ENCODE data around the gene MORN3.
"Not testable (repeated sequence)": the region's sequence is repeated elsewhere in the genome, so short reads cannot be mapped to it uniquely, and the experiment has no call there.

The MORN3 gene

DNA sequence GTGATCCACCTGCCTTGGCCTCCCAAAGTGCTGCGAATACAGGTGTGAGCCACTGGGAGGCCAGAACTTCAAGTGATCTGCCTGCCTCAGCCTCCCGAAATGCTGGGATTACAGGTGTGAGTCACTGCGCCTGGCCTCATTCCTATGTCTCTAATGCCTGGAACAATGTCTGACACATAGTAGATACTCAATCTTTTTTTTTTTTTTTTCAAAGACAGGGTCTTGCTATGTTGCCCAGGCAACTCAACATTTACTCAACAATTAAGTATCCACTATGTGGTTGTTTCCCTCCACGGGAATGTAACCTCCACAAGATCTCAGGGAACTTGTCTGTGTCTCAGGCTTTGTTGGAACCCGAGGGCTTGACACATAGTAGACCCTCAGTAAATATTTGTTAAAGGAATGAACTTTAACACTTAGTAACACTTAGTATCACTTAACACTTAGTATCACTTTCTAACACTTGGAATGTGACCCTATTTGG is 40.1 kb upstream of the MORN3 start:
- Histone ChIP-seq H3K9me3 (ENCODE audit: low read length) (no peaks in the 10 kb centered on the region), H3K27ac (ENCODE audit: low read depth, low read length) (no peak overlapping the region), H3K36me3 (ENCODE audit: insufficient read depth, low read length) (no peaks in the 10 kb centered on the region), H3K27me3 (ENCODE audit: control insufficient read depth in 1 of 2, insufficient read depth in 2 of 2, low read length in 2 of 2) (no peaks in the 10 kb centered on the region), H3K4me1 (ENCODE audit: insufficient read depth, low read length) (peaks cover 17% of the 10 kb centered on the region), H3K4me3 (ENCODE audit: low read depth in 1 of 2, low read length in 2 of 2) (no peak overlapping the region), H3K9ac (ENCODE audit: low read length) (no peak overlapping the region)

DNA sequence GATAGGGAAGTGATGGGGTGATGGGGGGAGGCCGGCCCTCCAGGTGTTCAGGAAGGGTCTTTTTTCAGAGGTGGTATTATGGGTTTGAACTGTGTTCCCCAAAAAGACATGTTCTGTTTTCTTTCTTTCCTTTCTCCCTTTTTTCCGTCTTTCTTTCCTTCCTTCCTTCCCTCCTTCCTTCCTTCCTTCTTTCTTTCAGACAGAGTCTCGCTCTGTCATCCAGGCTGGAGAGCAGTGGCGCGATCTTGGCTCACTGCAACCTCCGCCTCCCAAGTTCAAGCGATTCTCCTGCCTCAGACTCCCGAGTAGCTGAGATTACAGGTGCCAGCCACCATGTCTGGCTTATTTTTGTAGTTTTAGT is 39.6 kb upstream of the MORN3 start:
- H3K9ac ChIP-seq (ENCODE audit: low read length); H3K27ac ChIP-seq (ENCODE audit: low read depth, low read length); H3K27me3 ChIP-seq (ENCODE audit: control insufficient read depth in 1 of 2, insufficient read depth in 2 of 2, low read length in 2 of 2); H3K9me3 ChIP-seq (ENCODE audit: low read length); H3K36me3 ChIP-seq (ENCODE audit: insufficient read depth, low read length); H3K4me3 ChIP-seq (ENCODE audit: low read depth in 1 of 2, low read length in 2 of 2): not testable (repeated sequence)
- peaks cover 16% of the 10 kb centered on the region for H3K4me1 ChIP-seq (ENCODE audit: insufficient read depth, low read length)

DNA sequence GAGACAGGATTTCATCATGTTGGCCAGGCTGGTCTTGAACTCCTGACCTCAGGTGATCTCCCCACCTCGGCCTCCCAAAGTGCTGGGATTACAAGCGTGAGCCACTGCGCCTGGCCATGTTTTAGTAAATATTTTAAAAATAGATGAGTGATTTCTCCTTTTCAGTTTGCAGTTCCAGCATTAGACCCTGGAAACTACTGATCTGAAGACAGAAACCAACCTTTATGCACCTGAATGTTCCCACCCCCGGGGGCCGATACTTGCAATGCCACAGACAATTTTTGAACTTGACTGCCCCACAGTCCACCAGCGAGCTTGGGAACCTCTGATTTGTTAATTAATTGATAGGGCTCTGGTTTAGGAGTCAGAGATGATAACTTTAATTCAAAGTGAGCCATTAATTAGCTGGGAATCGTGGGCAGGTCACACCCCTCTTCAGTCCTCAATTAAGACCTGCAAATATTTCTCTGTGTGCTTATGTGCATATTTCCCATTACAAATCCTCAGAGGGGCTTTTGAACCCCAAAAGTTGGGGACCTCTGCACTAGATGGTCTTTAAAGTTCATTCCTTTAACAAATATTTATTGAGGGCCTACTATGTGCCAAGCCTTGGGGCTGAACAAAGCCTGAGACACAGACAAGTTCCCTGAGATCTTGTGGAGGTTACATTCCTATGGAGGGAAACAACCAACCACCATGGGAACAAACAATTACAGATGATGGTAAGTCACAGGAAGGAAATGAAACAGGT is 39.0 kb upstream of the MORN3 start:
- Histone ChIP-seq H3K9ac (ENCODE audit: low read length) (no peak overlapping the region), H3K4me3 (ENCODE audit: low read depth in 1 of 2, low read length in 2 of 2) (no peak overlapping the region), H3K27ac (ENCODE audit: low read depth, low read length) (no peak overlapping the region), H3K4me1 (ENCODE audit: insufficient read depth, low read length) (peaks cover 11% of the 10 kb centered on the region), H3K27me3 (ENCODE audit: control insufficient read depth in 1 of 2, insufficient read depth in 2 of 2, low read length in 2 of 2) (no peaks in the 10 kb centered on the region), H3K9me3 (ENCODE audit: low read length) (no peaks in the 10 kb centered on the region), H3K36me3 (ENCODE audit: insufficient read depth, low read length) (no peaks in the 10 kb centered on the region)

DNA sequence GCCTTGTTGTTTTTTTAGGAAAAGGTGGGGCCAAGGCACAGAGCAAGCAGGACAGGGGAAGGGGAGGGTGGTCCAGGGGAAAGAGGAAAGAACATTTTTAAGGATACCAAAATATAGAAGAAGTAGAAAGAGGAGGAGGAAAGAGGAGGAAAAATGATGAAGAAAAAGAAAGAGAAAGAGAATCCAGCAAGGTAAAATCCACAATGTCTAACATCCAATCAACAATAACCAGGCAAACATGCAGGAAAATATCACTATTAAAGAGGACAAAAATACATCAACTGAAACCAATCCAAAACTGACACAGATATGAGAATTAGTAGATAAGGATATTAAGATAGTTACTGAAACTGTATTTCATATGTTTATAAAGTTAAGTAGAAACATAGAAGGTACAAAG is 36.1 kb upstream of the MORN3 start:
- no peaks in the 10 kb centered on the region for H3K36me3 ChIP-seq (ENCODE audit: insufficient read depth, low read length)

DNA sequence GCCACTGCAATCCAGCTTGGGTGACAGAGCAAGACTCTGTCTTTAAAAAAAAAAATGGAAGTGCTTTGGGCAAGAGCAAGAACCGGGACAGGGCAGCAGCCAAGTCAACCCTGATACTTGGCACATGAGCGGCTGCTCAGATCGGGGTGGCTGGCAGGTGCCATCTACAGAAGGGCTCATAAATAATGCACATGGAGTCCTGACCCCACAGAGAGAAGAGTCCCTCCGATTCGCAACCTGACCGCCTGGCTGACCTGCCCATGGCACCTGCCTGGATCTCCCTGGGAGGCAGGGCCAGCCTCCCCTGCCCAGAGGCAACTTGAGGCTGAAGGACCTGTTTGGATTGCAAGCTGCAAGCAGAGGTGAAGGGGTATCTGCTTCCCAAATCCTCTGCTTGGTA is 33.5 kb upstream of the MORN3 start:
- Histone ChIP-seq H3K9ac (ENCODE audit: low read length) (no peak overlapping the region), H3K4me1 (ENCODE audit: insufficient read depth, low read length) (no peaks in the 10 kb centered on the region), H3K36me3 (ENCODE audit: insufficient read depth, low read length) (no peaks in the 10 kb centered on the region), H3K27me3 (ENCODE audit: control insufficient read depth in 1 of 2, insufficient read depth in 2 of 2, low read length in 2 of 2) (no peaks in the 10 kb centered on the region), H3K9me3 (ENCODE audit: low read length) (no peaks in the 10 kb centered on the region), H3K27ac (ENCODE audit: low read depth, low read length) (no peak overlapping the region), H3K4me3 (ENCODE audit: low read depth in 1 of 2, low read length in 2 of 2) (no peak overlapping the region)

More for the DNA sequence above, 36.1 kb upstream of the MORN3 start:
- Histone ChIP-seq H3K9me3 (ENCODE audit: low read length) (no peaks in the 10 kb centered on the region), H3K4me3 (ENCODE audit: low read depth in 1 of 2, low read length in 2 of 2) (no peak overlapping the region), H3K4me1 (ENCODE audit: insufficient read depth, low read length) (no peaks in the 10 kb centered on the region), H3K27me3 (ENCODE audit: control insufficient read depth in 1 of 2, insufficient read depth in 2 of 2, low read length in 2 of 2) (no peaks in the 10 kb centered on the region), H3K9ac (ENCODE audit: low read length) (no peak overlapping the region), H3K27ac (ENCODE audit: low read depth, low read length) (no peak overlapping the region)

DNA sequence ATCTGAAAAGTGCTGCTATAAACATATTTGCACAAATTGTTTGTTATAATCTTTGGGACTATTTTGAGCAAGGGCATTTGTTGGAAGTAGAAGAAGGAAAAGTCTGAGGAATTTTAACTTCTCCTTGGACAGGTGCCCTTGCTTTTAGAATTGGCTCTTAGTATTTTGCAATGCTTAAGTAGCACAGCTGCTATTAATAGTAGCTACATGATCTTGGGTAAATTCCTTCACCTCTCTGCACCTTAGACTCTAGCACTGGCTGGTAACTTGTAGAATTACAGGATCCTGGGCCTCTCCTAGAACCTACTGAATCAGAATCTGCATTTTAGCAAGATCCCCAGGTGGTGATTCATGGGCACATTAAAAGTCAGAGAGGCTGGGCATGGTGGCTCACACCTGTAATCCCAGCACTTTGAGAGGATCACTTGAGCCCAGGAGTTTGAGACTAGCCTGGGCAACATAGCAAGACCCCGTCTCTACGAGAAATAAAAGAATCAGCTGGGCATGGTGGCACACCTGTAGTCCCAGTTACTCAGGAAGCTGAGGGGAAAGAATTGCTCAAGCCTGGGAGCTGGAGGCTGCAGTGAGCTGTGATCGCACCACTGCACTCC is 32.3 kb upstream of the MORN3 start:
- Histone ChIP-seq H3K9me3 (ENCODE audit: low read length) (no peaks in the 10 kb centered on the region), H3K27me3 (ENCODE audit: control insufficient read depth in 1 of 2, insufficient read depth in 2 of 2, low read length in 2 of 2) (no peaks in the 10 kb centered on the region), H3K4me3 (ENCODE audit: low read depth in 1 of 2, low read length in 2 of 2) (no peak overlapping the region), H3K27ac (ENCODE audit: low read depth, low read length) (no peak overlapping the region), H3K4me1 (ENCODE audit: insufficient read depth, low read length) (no peaks in the 10 kb centered on the region), H3K36me3 (ENCODE audit: insufficient read depth, low read length) (no peaks in the 10 kb centered on the region), H3K9ac (ENCODE audit: low read length) (no peak overlapping the region)

DNA sequence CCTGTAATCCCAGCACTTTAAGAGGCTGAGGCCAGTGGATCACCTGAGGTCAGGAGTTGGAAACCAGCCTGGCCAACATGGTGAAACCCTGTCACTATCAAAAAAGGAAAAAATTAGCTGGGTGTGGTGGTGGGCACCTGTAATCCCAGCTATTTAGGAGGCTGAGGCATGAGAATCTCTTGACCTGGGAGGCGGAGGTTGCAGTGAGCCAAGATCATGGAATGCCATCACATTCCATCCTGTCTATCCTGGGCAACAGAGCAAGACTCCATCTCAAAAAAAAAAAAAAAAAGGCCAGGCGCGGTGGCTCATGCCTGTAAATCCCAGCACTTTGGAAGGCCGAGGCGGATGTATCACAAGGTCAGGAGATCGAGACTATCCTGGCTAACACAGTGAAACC is 28.4 kb upstream of the MORN3 start:
- H3K4me1 ChIP-seq (ENCODE audit: insufficient read depth, low read length); H3K9me3 ChIP-seq (ENCODE audit: low read length); H3K27ac ChIP-seq (ENCODE audit: low read depth, low read length); H3K36me3 ChIP-seq (ENCODE audit: insufficient read depth, low read length); H3K9ac ChIP-seq (ENCODE audit: low read length); H3K4me3 ChIP-seq (ENCODE audit: low read depth in 1 of 2, low read length in 2 of 2); H3K27me3 ChIP-seq (ENCODE audit: control insufficient read depth in 1 of 2, insufficient read depth in 2 of 2, low read length in 2 of 2): not testable (repeated sequence)

DNA sequence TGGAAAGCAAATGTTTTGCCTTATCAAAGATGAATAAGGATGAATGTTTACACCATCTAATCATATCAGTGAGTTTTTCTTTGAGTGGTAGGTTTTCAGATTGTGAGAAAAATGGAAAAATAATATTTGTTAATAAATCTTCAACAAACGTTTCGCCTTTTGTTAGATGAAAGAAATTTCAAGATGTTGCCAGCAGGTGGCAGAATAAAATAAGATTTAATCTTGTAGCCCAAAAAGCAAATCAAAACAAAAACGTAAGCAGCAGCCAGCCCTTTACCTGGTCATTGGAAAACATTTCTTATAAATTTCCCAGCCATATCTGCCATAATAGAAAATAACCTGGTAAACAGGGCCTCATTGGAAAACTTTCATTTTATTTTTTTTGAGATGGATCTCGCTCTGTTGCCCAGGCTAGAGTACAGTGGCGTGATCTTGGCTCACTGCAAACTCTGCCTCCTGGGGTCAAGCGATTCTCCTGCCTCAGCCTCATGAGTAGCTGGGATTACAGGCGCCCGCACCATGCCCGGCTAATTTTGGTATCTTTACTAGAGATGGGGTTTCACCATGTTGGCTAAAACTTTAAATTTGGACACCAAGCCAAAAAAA is 27.7 kb upstream of the MORN3 start:
- Histone ChIP-seq H3K36me3 (ENCODE audit: insufficient read depth, low read length) (no peaks in the 10 kb centered on the region), H3K9ac (ENCODE audit: low read length) (no peak overlapping the region), H3K27me3 (ENCODE audit: control insufficient read depth in 1 of 2, insufficient read depth in 2 of 2, low read length in 2 of 2) (no peaks in the 10 kb centered on the region), H3K4me1 (ENCODE audit: insufficient read depth, low read length) (no peaks in the 10 kb centered on the region), H3K27ac (ENCODE audit: low read depth, low read length) (no peak overlapping the region), H3K4me3 (ENCODE audit: low read depth in 1 of 2, low read length in 2 of 2) (no peak overlapping the region), H3K9me3 (ENCODE audit: low read length) (no peaks in the 10 kb centered on the region)

DNA sequence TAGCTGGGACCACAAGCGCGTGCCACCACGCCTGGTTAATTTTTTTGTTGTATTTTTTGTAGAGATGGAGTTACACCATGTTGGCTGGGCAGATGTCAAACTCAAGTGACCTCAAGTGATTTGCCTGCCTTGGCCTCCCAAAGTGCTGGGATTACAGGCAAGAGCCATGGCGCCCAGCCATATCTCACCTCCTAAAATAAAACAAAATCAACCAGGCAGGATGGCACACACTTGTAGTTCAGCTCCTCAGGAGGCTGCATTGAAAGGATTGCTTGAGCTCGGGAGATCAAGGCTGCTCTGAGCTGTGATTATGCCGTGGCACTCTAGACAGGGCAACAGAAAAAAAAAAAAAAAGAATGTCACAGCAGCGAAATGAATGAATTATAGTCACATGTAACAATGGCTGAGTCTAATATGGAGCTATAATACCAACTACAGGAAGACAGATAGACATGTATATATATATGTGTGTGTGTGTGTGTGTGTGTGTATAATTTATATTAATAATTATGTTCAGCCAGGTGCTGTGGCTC is 23.8 kb upstream of the MORN3 start:
- H3K27ac ChIP-seq (ENCODE audit: low read depth, low read length): no peak overlapping the region
- H3K4me1 ChIP-seq (ENCODE audit: insufficient read depth, low read length): no peaks in the 10 kb centered on the region
- no peaks in the 10 kb centered on the region for H3K36me3 ChIP-seq (ENCODE audit: insufficient read depth, low read length)
- no peak overlapping the region for H3K4me3 ChIP-seq (ENCODE audit: low read depth in 1 of 2, low read length in 2 of 2)
- no peak overlapping the region for H3K9ac ChIP-seq (ENCODE audit: low read length)
- H3K27me3 ChIP-seq (ENCODE audit: control insufficient read depth in 1 of 2, insufficient read depth in 2 of 2, low read length in 2 of 2): no peaks in the 10 kb centered on the region
- H3K9me3 ChIP-seq (ENCODE audit: low read length): no peaks in the 10 kb centered on the region

DNA sequence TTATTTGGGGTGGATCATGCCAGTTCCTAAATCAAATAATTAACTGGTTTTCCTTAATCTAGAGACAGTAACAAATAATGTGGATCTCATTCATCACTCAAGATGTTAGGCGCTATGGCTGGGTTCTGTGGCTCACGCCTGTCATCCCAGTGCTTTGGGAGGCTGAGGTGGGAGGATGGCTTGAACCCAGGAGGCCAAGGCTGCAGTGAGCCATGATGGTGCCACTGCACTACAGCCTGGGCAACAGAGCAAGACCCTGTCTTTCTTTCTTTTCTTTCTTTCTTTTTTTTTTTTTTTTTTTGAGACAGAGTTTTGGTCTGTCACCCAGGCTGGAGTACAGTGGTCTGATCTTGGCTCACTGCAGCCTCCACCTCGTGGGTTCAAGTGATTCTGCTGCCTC is 23.3 kb upstream of the MORN3 start:
- H3K4me1 ChIP-seq (ENCODE audit: insufficient read depth, low read length); H3K4me3 ChIP-seq (ENCODE audit: low read depth in 1 of 2, low read length in 2 of 2); H3K27me3 ChIP-seq (ENCODE audit: control insufficient read depth in 1 of 2, insufficient read depth in 2 of 2, low read length in 2 of 2); H3K36me3 ChIP-seq (ENCODE audit: insufficient read depth, low read length); H3K9me3 ChIP-seq (ENCODE audit: low read length); H3K27ac ChIP-seq (ENCODE audit: low read depth, low read length); H3K9ac ChIP-seq (ENCODE audit: low read length): not testable (repeated sequence)

DNA sequence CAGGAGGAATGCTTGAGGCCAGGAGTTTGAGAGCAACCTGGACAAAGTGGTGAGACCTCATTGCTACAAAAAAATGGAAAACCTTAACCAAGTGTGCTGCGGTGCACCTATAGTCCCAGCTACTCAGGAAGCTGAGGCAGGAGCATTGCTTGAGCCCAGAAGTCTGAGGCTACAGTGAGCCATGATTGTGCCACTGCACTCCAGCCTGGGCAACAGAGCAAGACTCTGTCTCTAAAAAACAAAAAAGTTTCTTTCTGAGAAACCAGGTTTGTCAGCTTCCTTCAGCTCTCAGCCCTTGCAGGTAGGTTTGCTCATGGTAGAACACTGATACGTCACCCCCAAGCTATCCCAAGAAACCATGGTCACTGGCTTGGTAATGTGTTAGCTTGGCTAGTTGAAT is 20.0 kb upstream of the MORN3 start:
- Histone ChIP-seq H3K36me3 (ENCODE audit: insufficient read depth, low read length) (no peaks in the 10 kb centered on the region), H3K4me1 (ENCODE audit: insufficient read depth, low read length) (no peaks in the 10 kb centered on the region), H3K4me3 (ENCODE audit: low read depth in 1 of 2, low read length in 2 of 2) (no peak overlapping the region), H3K27me3 (ENCODE audit: control insufficient read depth in 1 of 2, insufficient read depth in 2 of 2, low read length in 2 of 2) (no peaks in the 10 kb centered on the region), H3K9me3 (ENCODE audit: low read length) (no peaks in the 10 kb centered on the region), H3K27ac (ENCODE audit: low read depth, low read length) (no peak overlapping the region), H3K9ac (ENCODE audit: low read length) (no peak overlapping the region)

Data from muscle layer of colon (tissue), 2 donors.